K562 (cell line): ENCODE data around the gene ZNF598. TPM values are rescaled to one million over a fixed set of nuclear protein-coding genes. Genes with fewer than 3 reads are reported as not detected.
A peak's percentile ranks its signal among the peaks of the same experiment; 100 is the strongest.

Experiments used
- ATAC-seq: fragments of 200-7000 bp; cut with Tn5 transposase; 3 replicates; pipeline ENCODE4 v1.9.1; 2020; ENCODE audit warnings: moderate library complexity
- BruUV-seq: library from RNA; stranded (reverse); fragments of 400-500 nt; replicated peaks from 2 replicates; lab custom pipeline; 2021; lab: Mats Ljungman, UMichigan
- CTCF ChIA-PET: fragments of 300-600 bp; formaldehyde crosslinking; extraction: SDS; loops from one replicate; lab custom pipeline; 2021; ENCODE audit warnings: low intra/inter-chr PET ratio; lab: Yijun Ruan, JAX
- POLR2A ChIA-PET: fragments of 300-600, 350-650 bp; sonication (Branson Sonifier 250); formaldehyde crosslinking; extraction: SDS; loops from one replicate; lab custom pipeline; 2021; ENCODE audit warnings: antibody characterized with exemption, inconsistent platforms; lab: Yijun Ruan, JAX
- DNase-seq, 4 experiments: peaks; one replicate each; pipeline versions ENCODE4 v3.0.0 to v3.0.0-alpha.2; 2011 to 2018; ENCODE audit warnings: low spot score in 3 of 4, mixed read lengths in 3 of 4; ENCODE audit errors: extremely low read depth in 1 of 4
- FAIRE-seq: peaks from 2 replicates; lab custom pipeline; 2011; peaks lifted over from hg19 to GRCh38; lab: Jason Lieb, UNC
- H2AFZ ChIP-seq: 2 replicates; pipeline ENCODE4 v1.6.0; 2011; ENCODE audit warnings: low read depth, low read length, control low read depth, inconsistent platforms
- H3K27ac ChIP-seq: fragments of 200-600 bp; 3 replicates; pipeline ENCODE4 v1.8.0; 2011; ENCODE audit warnings: low read depth, mild to moderate bottlenecking, control low read depth, inconsistent platforms, low read length, moderate library complexity, mixed read lengths; ENCODE audit errors: extremely low read depth
- H3K27me3 ChIP-seq, 2 experiments: fragments of 300-600 bp in 1 of 2; 2 replicates in 1 of 2; 3 replicates in 1 of 2; pipeline versions ENCODE4 v1.6.0 to v1.8.0; 2011; ENCODE audit warnings: inconsistent platforms in 2 of 2, low read length in 2 of 2, mild to moderate bottlenecking in 1 of 2, mixed read lengths in 1 of 2, moderate library complexity in 1 of 2; ENCODE audit not compliant: control insufficient read depth in 2 of 2, insufficient read depth in 2 of 2
- H3K36me3 ChIP-seq: fragments of 300-600 bp; 3 replicates; pipeline ENCODE4 v1.8.0; 2011; ENCODE audit warnings: mild to moderate bottlenecking, low read length, inconsistent platforms; ENCODE audit not compliant: control insufficient read depth, insufficient read depth
- H3K4me1 ChIP-seq, 2 experiments: fragments of 200-600 bp in 1 of 2; replicated peaks in 1 of 2; 2 replicates in 1 of 2; 3 replicates in 1 of 2; pipeline versions ENCODE4 v1.5.1 to v1.8.0; 2011; ENCODE audit warnings: inconsistent platforms in 2 of 2, low read length in 2 of 2, mild to moderate bottlenecking in 1 of 2, mixed read lengths in 1 of 2, moderate library complexity in 1 of 2; ENCODE audit not compliant: control insufficient read depth in 2 of 2, insufficient read depth in 2 of 2
- H3K4me2 ChIP-seq: 2 replicates; pipeline ENCODE4 v1.6.1; 2011; ENCODE audit warnings: low read length, control low read depth, inconsistent platforms, mixed read lengths; ENCODE audit not compliant: insufficient read depth
- H3K4me3 ChIP-seq: fragments of 200-600 bp; sonication (generic), shearing (Covaris generic); 2 replicates; pipeline ENCODE4 v1.5.1; 2016; ENCODE audit warnings: control low read depth, inconsistent platforms
- H3K79me2 ChIP-seq: fragments of 200-600 bp; 3 replicates; pipeline ENCODE4 v1.8.0; 2011; ENCODE audit warnings: low read length, inconsistent platforms; ENCODE audit not compliant: control insufficient read depth, insufficient read depth
- H3K9ac ChIP-seq, 2 experiments: 2 replicates each; pipeline versions ENCODE4 v1.6.0 to v1.6.1; 2011; ENCODE audit warnings: low read depth in 2 of 2, low read length in 2 of 2, control low read depth in 1 of 2, inconsistent platforms in 1 of 2, mild to moderate bottlenecking in 1 of 2, mixed read lengths in 1 of 2; ENCODE audit not compliant: insufficient read depth in 1 of 2
- H3K9me1 ChIP-seq: one replicate; pipeline ENCODE4 v1.6.0; 2011; ENCODE audit warnings: inconsistent platforms, mild to moderate bottlenecking, low read length, moderate library complexity; ENCODE audit not compliant: control insufficient read depth, insufficient read depth
- H3K9me3 ChIP-seq: replicated peaks from 2 replicates; pipeline ENCODE4 v1.5.1; 2011; ENCODE audit warnings: low read depth, low read length, inconsistent platforms; ENCODE audit not compliant: control insufficient read depth, insufficient read depth
- H4K20me1 ChIP-seq: replicated peaks from 2 replicates; pipeline ENCODE4 v1.6.1; 2011; ENCODE audit warnings: low read length, inconsistent platforms, mixed read lengths; ENCODE audit not compliant: control insufficient read depth, insufficient read depth
- BDP1 ChIP-seq: IDR thresholded peaks from 3 replicates; pipeline ENCODE4 v1.6.1; 2011; ENCODE audit not compliant: insufficient read length, insufficient read depth
- CBFA2T2 ChIP-seq: fragments of 450-650 bp; conservative IDR thresholded peaks from 2 replicates; pipeline ENCODE4 v1.6.1; 2017; ENCODE audit warnings: mild to moderate bottlenecking
- CBX2 ChIP-seq: fragments of 200-600 bp; sonication (generic); IDR thresholded peaks from one replicate; pipeline ENCODE4 v1.6.1; 2012; ENCODE audit warnings: mild to moderate bottlenecking, low read length, inconsistent platforms; ENCODE audit not compliant: insufficient read depth, poor library complexity, severe bottlenecking
- CHD4 ChIP-seq: fragments of 200-600 bp; sonication (generic); IDR thresholded peaks from 3 replicates; pipeline ENCODE4 v1.6.1; 2012; ENCODE audit warnings: low read depth, mild to moderate bottlenecking, mixed read lengths, low read length, inconsistent platforms; ENCODE audit not compliant: insufficient read depth, insufficient replicate concordance, poor library complexity, severe bottlenecking
- CXXC5 ChIP-seq: fragments of 250-450 bp; sonication (Bioruptor Pico); IDR thresholded peaks from 2 replicates; pipeline ENCODE4 v1.8.0; 2022; ENCODE audit warnings: inconsistent platforms, mild to moderate bottlenecking, moderate library complexity
- FIP1L1 ChIP-seq: fragments of 200-400 bp; formaldehyde crosslinking; IDR thresholded peaks from 2 replicates; pipeline ENCODE4 v1.6.1; 2018; ENCODE audit warnings: mild to moderate bottlenecking, low read depth, low read length; ENCODE audit not compliant: poor library complexity, severe bottlenecking
- FUS ChIP-seq: fragments of 200-400 bp; formaldehyde crosslinking; optimal IDR thresholded peaks from 2 replicates; pipeline ENCODE3; 2017; ENCODE audit warnings: low read depth, low read length
- GTF2A2 ChIP-seq: IDR thresholded peaks from 2 replicates; pipeline ENCODE4 v1.6.1; 2016; ENCODE audit warnings: mild to moderate bottlenecking, missing genetic modification characterization, missing compliant biosample characterization
- KLF16 ChIP-seq: IDR thresholded peaks from 2 replicates; pipeline ENCODE4 v1.6.1; 2016; ENCODE audit warnings: antibody characterized with exemption
- MEIS2 ChIP-seq: fragments of 450-650 bp; IDR thresholded peaks from 2 replicates; pipeline ENCODE4 v1.6.1; 2014; ENCODE audit warnings: mild to moderate bottlenecking; ENCODE audit not compliant: partially characterized antibody
- NR2F6 ChIP-seq: fragments of 450-650 bp; formaldehyde crosslinking; IDR thresholded peaks from 2 replicates; pipeline ENCODE4 v1.4.0; 2020; ENCODE audit warnings: mild to moderate bottlenecking
- POLR2G ChIP-seq: fragments of 200-400 bp; formaldehyde crosslinking; IDR thresholded peaks from 2 replicates; pipeline ENCODE4 v1.6.1; 2017; ENCODE audit warnings: low read depth, mild to moderate bottlenecking, antibody characterized with exemption, low read length, moderate library complexity
- RAD51 ChIP-seq: fragments of 450-650 bp; IDR thresholded peaks from 2 replicates; pipeline ENCODE4 v1.7.1; 2016; ENCODE audit warnings: low read depth, mild to moderate bottlenecking, borderline replicate concordance
- RBM22 ChIP-seq: fragments of 200-400 bp; formaldehyde crosslinking; IDR thresholded peaks from 2 replicates; pipeline ENCODE4 v1.6.1; 2018; ENCODE audit warnings: low read length, low read depth; ENCODE audit not compliant: poor library complexity, severe bottlenecking
- U2AF2 ChIP-seq: fragments of 200-400 bp; formaldehyde crosslinking; optimal IDR thresholded peaks from 2 replicates; pipeline ENCODE3; 2017; ENCODE audit warnings: low read depth, mild to moderate bottlenecking, low read length
- ZFP91 ChIP-seq: sonication (generic); formaldehyde crosslinking; IDR thresholded peaks from 2 replicates; pipeline ENCODE4 v1.8.0; 2022; ENCODE audit warnings: mild to moderate bottlenecking, missing genetic modification reagents
- ZNF668 ChIP-seq: fragments of 250-450 bp; sonication (Bioruptor Pico); IDR thresholded peaks from 2 replicates; pipeline ENCODE4 v1.8.0; 2022; ENCODE audit warnings: mild to moderate bottlenecking, inconsistent platforms
- WGBS: fragments of 100-300 bp; shearing (Covaris generic); methylation state at CpG from one replicate; pipeline ENCODE4 v1.1.6; 2016; ENCODE audit warnings: low coverage, mixed read lengths; ENCODE audit not compliant: insufficient coverage; ENCODE audit errors: missing lambda C conversion rate; 5-methylcytosine and 5-hydroxymethylcytosine counted together
- in situ Hi-C: fragments of 300-500 bp; cut with MboI; formaldehyde crosslinking; loops from 4 replicates; pipeline ENCODE4 v1.15.0; 2018; ENCODE audit warnings: inconsistent platforms, mixed read lengths
- intact Hi-C: fragments of 100-400 bp; cut with micrococcal nuclease; formaldehyde crosslinking; loops from 2 replicates; pipeline ENCODE4 v1.14.2; 2022
- polyA plus RNA-seq, 8 experiments: library from polyadenylated mRNA; depleted of rRNA in 4 of 8; stranded (reverse) in 5 of 8; unstranded in 3 of 8; fragments of >200 nt; fragmentation: Nextera tagmentation in 2 of 8; fragmentation: Illumina TruSeq in 1 of 8; extraction: Ambion mirVana in 2 of 8; extraction: Trizol in 1 of 8; gene quantifications; 2 replicates each; pipeline versions ENCODE4 v1.2.1 to v1.2.3, GENCODE V29; 2011 to 2014; ENCODE audit warnings: inconsistent platforms in 1 of 8, missing spikeins in 1 of 8
- total RNA-seq, 7 experiments: library from RNA; depleted of rRNA in 6 of 7; stranded (reverse); fragments of >200 nt in 6 of 7; fragmentation: Illumina TruSeq in 2 of 7; extraction: Trizol in 2 of 7; gene quantifications; 2 replicates each; pipeline versions ENCODE4 v1.2.1 to v1.2.3, GENCODE V29; 2011 to 2021; ENCODE audit warnings: low replicate concordance in 1 of 7
- TF ChIP-seq, protein P1 (sequence below): sonication (generic); formaldehyde crosslinking; IDR thresholded peaks from 2 replicates; pipeline ENCODE4 v1.8.0; 2022; ENCODE audit warnings: missing genetic modification reagents, mild to moderate bottlenecking, borderline replicate concordance

The ZNF598 gene
- total and polyA plus RNA-seq, 9 of the 15 experiments (the other 6 are each of a cell fraction or from before 2014, with no cell fraction given) = 0.11 to 115 (median 29.6) TPM

GRCh38 chr16:1979271-1980029 lies 30.2 kb downstream of the ZNF598 start:
- BruUV-seq = no TSS peak
- H3K9ac ChIP-seq = no peak overlapping the region
- no peaks in the 10 kb centered on the region for H4K20me1 ChIP-seq
- H3K4me3 ChIP-seq = no peak overlapping the region
- ChIA-PET POLR2A (interaction anchor here (0.6 to 10.2 kb wide), 3 partner anchors 7 to 36 kb away, joined by 3 to 103 read pairs (median 4); partner anchors contain the start of genes RNF151, RPS2 and TBL3), CTCF (no interaction called here)
- H3K79me2 ChIP-seq = peaks cover 1% of the 10 kb centered on the region; the same call in 1 of the 3 replicates
- H3K27ac ChIP-seq = no peak overlapping the region
- DNase-seq = peak in 2 of 4 experiments; percentile 17 to 44
- H3K27me3 ChIP-seq = no peaks in the 10 kb centered on the region
- H3K4me1 ChIP-seq = peaks cover 0 to 84% of the 10 kb centered on the region in 2 experiments; a peak in 2 of 5 replicates
- in situ Hi-C loops = no loop called here
- H3K4me2 ChIP-seq = no peak overlapping the region
- no peaks in the 10 kb centered on the region for H3K9me1 ChIP-seq
- peaks cover 50% of the 10 kb centered on the region; the same call in 2 of the 3 replicates for H3K36me3 ChIP-seq
- no peaks in the 10 kb centered on the region for H3K9me3 ChIP-seq
- ATAC-seq = no peak
- H2AFZ ChIP-seq = no peak overlapping the region
- WGBS = 96% methylated on average over 41 of the region's 70 CpGs
- intact Hi-C loops = no loop called here
- FAIRE-seq = no peak
- TF ChIP-seq CXXC5 (CRISPR knock-in tag) (no peak), BDP1 (no peak), U2AF2 (no peak), KLF16 (no peak), FUS (no peak), FIP1L1 (peak; percentile 26), NR2F6 (CRISPR knock-in tag) (no peak), ZFP91 (CRISPR knock-in tag) (no peak), CHD4 (no peak), ZNF668 (CRISPR knock-in tag) (no peak), CBFA2T2 (no peak), CBX2 (no peak), RBM22 (peak; percentile 21), POLR2G (peak; percentile 2; the same call in 1 of the 2 replicates), RAD51 (no peak), GTF2A2 (tag) (no peak), MEIS2 (no peak)
- TF ChIP-seq, protein P1, sequence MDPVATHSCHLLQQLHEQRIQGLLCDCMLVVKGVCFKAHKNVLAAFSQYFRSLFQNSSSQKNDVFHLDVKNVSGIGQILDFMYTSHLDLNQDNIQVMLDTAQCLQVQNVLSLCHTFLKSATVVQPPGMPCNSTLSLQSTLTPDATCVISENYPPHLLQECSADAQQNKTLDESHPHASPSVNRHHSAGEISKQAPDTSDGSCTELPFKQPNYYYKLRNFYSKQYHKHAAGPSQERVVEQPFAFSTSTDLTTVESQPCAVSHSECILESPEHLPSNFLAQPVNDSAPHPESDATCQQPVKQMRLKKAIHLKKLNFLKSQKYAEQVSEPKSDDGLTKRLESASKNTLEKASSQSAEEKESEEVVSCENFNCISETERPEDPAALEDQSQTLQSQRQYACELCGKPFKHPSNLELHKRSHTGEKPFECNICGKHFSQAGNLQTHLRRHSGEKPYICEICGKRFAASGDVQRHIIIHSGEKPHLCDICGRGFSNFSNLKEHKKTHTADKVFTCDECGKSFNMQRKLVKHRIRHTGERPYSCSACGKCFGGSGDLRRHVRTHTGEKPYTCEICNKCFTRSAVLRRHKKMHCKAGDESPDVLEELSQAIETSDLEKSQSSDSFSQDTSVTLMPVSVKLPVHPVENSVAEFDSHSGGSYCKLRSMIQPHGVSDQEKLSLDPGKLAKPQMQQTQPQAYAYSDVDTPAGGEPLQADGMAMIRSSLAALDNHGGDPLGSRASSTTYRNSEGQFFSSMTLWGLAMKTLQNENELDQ (CRISPR knock-in tag) = no peak
